ENCODE measurements around the gene RC3H1.
A peak's percentile ranks its signal among the peaks of the same experiment; 100 is the strongest.
"Not testable (repeated sequence)": the region's sequence is repeated elsewhere in the genome, so short reads cannot be mapped to it uniquely, and the experiment has no call there.

Gene RC3H1

GRCh38 chr1:174023440-174023839 lies 1.3 kb upstream of the RC3H1 start:
- DNase-seq, result no peak

DNA sequence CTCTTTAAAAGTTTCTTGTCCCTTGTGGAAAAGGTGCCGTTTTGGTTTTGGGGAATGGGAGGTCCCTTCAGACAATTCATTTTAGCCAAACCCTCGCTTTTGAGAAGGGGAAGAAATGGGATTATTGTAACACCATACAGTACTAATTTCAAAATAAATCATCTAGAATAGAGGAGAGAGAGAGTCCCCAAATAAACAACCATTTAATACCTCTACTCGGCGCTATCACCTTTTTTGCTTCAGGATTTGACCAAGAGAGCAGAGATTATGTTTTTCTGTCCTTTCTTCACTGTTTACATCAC lies 770 bp upstream of the RC3H1 start:
- DNase-seq, result no peak

- DNase-seq, result peak; percentile 9 to 39 (median 21)
Observed at GRCh38 chr1:174021591-174022079, 522 bp downstream of the RC3H1 start.

DNA sequence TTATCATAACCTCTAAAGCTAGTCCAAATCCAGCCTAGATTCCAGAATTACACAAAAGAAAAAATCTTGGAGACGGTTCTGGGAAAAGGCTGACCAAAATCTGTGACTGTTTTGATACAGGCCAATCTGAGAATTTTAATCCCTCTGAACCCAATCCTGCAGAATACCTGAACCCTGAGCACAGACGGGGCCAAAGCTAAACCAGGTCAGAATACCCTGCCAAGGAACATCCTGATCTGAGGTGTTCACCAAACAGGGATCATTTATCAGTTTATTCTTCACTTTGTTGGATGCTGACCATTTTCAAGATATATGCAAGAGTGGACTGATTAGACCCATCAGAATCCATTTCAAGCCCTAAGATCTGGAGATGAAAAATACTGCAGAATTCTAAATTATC lies 3.6 kb downstream of the RC3H1 start:
- no peak for DNase-seq

- DNase-seq, result no peak
Observed at GRCh38 chr1:174017231-174017970, 4.8 kb downstream of the RC3H1 start.

GRCh38 chr1:174013864-174014418 lies 8.2 kb downstream of the RC3H1 start:
- no peak for DNase-seq

DNA sequence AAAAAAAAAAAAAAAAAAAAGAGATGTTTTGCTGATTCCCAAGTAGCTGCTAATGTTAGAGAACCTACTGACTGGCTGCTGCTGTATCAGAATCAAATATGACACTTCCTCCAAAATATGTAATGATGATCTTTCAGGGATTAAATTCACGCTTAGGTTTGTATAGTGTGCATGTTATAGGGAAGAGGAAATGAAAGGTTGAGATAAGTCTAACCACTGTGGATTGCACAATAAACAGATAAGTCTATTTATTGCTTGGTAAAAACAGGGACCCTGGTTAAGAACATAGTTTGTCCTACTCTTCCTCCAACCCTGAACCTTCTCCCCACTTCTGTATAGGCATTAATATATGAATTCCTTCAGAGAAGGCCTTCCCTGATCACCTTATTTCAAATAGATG lies 13.2 kb downstream of the RC3H1 start:
- no peak for DNase-seq

DNA sequence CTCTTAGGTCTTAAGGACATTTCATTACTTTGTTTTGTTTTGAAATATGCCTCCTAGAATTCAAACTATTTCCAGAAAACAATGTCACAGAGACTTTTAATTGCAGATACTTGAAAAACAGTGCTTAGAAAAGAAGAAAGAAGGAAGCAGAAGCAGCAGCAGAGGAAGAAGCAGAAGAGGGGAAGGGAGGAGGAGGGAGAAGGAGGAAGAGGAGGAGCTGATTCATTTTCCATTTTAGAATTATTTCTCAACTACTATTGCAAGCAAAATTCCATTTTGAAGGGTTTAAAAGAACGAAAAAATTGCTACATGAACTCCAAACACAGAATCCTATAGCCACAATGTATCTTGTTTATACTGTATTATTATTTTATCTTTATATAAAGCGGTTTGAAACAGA lies 13.9 kb downstream of the RC3H1 start:
- DNase-seq, result no peak

DNA sequence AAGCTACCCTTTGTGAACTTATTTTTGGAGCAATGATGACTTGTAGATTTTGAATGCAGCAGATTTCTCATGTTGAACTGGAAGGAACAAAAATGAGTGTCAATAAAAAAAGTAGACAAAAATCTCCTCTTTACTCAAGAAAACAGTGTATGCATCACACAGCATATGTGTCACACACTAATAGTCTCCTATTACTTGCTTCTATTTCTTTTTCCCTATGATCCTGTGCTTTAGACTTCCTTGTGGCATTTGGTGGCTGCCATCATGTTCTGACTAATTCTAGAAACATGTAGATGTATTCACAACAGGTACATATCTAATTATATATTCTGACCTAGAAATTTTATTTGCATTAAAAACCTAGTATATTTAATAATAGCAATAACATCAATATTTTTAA lies 14.3 kb downstream of the RC3H1 start:
- no peak for DNase-seq

GRCh38 chr1:174005032-174005431 lies 17.1 kb downstream of the RC3H1 start:
- no peak for DNase-seq

DNA sequence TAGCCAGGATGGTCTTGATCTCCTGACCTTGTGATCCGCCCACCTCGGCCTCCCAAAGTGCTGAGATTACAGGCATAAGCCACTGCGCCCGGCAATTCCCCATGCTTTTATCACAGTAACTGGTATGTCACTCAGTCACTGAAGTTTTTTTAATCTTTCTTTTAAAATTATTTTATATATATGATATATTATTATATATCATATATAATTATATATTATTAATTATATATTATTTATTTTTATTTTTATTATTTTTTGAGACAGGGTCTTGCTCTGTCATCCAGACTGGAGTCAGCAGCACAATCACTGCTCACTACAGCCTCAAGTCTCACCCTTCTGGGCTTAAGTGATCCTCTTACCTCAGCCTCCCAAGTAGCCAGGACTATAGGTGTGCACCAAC lies 18.3 kb downstream of the RC3H1 start:
- DNase-seq, result no peak

DNA sequence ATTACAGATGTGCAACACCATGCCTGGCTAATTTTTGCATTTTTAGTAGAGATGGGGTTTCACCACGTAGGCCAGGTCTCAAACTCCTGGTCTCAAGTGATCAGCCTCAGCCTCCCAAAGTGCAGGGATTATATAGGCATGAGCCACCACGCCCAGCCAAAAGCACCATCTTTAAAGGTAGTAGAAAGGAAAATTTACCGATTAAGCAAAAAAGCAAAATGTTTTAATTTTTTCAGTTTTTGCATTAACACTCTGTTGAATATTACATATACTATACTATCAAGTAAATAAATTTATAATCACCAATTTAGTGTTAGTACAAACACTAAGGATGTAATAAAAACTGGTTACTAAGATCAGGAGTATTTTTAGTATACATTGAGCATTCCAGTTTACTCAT lies 20.6 kb downstream of the RC3H1 start:
- DNase-seq, result no peak

- no peak for DNase-seq
Observed at GRCh38 chr1:174000371-174000770, 21.8 kb downstream of the RC3H1 start.

- no peak for DNase-seq
Observed at GRCh38 chr1:173997791-173998190, 24.4 kb downstream of the RC3H1 start.

DNA sequence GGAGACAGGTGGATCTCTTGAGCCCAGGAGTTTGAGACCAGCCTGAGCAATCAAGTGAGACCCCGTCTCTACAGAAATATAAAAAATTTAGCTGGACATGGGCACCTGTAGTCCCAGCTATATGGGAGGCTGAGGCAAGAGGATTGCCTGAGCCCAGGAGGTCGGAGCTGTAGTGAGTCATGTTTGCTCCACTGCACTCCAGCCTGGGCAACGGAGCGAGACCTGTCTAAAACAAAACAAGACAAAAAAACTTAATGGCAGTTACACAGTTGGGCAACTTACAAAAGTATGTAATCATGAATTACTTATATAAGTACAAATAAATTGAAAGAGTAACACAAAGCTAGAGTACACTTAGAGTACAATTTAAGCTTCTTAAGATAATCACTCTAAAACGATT lies 25.2 kb downstream of the RC3H1 start:
- no peak for DNase-seq

DNA sequence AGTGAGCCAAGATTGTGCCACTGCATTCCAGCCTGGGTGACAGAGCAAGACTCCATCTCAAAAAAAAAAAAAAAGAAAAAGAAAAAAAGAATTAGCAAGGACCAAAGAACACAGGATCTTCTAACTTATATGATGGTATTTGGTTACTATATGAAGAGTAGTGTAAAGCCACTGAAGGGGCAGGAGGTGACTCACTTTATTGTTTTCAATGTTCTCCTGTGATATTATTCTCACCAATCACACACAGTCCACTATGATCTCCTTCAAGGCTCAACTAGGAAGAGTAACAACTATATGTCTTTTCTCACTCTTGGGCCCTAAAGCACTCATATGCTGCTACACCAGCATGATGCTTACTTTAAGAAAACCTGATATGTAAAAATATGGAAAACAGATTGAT lies 26.7 kb downstream of the RC3H1 start:
- no peak for DNase-seq

GRCh38 chr1:173993948-173994347 lies 28.2 kb downstream of the RC3H1 start:
- DNase-seq, result not testable (repeated sequence)

DNA sequence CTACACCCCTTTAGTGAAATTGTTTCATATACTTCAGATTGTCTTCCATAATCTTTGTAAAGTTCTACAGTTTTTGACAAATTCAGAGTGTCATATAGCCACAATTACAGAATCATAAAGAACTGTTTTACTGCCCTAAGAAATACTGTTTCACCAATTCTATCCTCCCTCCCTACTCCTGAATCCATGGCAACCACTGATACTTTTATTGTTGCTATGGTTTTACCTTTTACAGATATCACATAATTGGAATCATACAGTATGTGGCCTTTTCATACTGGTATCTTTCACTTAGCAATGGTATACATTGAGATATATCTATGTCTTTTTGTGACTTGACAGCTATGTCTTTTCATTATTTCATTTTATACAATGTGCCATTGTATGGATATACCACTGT lies 34.1 kb downstream of the RC3H1 start:
- DNase-seq, result no peak

DNA sequence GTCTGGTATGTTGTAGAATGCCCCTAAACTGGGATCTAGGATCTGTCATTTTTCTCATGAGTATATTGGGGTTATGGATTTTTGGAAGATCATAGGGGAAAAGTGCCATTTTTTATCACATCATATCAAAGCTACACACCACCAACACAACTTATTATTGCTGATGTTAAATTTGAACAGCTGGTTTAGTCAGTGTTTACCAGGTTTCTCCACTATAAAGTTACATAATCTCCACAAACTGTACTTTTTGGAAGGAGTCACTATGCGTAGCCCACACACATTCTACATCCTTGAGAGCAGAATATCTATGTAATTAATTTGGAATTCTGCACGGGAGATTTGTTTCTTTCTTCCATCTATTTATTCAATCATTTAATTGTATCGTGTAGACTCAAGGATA lies 35.2 kb downstream of the RC3H1 start:
- no peak for DNase-seq

- DNase-seq, result no peak
Observed at GRCh38 chr1:173970252-173970651, 51.9 kb downstream of the RC3H1 start.

DNA sequence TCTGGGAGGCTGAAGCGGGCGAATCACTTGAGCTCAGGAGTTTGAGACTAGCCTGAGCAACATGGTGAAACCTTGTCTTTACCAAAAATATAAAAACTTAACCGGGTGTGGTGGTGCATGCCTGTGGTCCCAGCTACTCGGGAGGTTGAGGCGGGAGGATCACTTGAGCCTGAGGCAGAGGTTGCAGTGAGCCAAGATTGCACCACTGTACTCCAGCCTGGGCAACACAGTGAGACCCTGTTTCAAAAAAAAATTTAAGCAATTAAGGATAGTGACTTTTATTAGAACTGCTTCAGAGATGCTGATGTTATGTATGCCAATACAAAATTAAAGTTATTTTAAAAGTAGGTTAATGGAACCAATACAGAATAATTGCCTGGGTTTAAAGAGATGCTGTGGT lies 56.3 kb downstream of the RC3H1 start:
- DNase-seq, result not testable (repeated sequence)

DNA sequence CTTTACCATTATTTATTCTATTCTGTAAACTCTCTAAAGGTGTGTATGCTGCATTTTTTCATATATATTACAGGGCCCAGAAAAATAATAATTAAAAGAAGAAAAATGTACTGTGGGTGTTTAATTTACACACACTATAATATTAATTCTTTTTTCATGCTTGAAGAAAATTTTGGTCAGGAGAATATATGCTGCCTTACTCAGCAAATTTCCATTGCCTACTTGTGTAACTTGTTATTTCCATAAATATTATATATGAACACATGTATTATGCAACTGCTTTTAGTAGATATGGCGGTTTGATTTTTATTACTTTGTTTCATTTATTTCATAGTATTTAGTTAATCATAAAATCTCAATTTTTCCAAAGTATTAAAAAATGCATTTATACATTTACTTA lies 58.7 kb downstream of the RC3H1 start:
- no peak for DNase-seq

GRCh38 chr1:173960625-173961024 lies 61.5 kb downstream of the RC3H1 start:
- no peak for DNase-seq

GRCh38 chr1:173954179-173954578 lies 68.0 kb downstream of the RC3H1 start:
- no peak for DNase-seq

GRCh38 chr1:173948594-173948993 lies 73.6 kb downstream of the RC3H1 start:
- DNase-seq, result no peak

All from T-helper 1 cell (primary cell).